Large intestine (tissue), 3 donors: Measurements from ENCODE around the gene DDO. TPM values are rescaled to one million over a fixed set of nuclear protein-coding genes. Genes with fewer than 3 reads are reported as not detected.

ENCODE experiments used
- DNase-seq, 2 donors: peaks; one replicate each; pipeline versions ENCODE4 v3.0.0 to v3.0.0-alpha.2; 2013
- H3K27ac ChIP-seq: one replicate; pipeline ENCODE4 v1.5.1; 2013; ENCODE audit warnings: low read length
- H3K27me3 ChIP-seq: 2 replicates; pipeline ENCODE4 v1.6.1; 2013; ENCODE audit warnings: low read length; ENCODE audit not compliant: control insufficient read depth, insufficient read depth
- H3K36me3 ChIP-seq: 2 replicates; pipeline ENCODE4 v1.6.1; 2013; ENCODE audit warnings: low read length; ENCODE audit not compliant: control insufficient read depth, insufficient read depth
- H3K4me1 ChIP-seq: one replicate; pipeline ENCODE4 v1.6.1; 2013; ENCODE audit warnings: low read length; ENCODE audit not compliant: control insufficient read depth, insufficient read depth
- H3K4me3 ChIP-seq: one replicate; pipeline ENCODE4 v1.5.1; 2013; ENCODE audit warnings: low read length
- H3K9me3 ChIP-seq: one replicate; pipeline ENCODE4 v1.6.1; 2013; ENCODE audit warnings: mild to moderate bottlenecking, low read depth, low read length, moderate library complexity; ENCODE audit not compliant: control insufficient read depth
- WGBS: methylation state at CpG from one replicate; pipeline ENCODE4 v1.1.5; 2013; ENCODE audit warnings: low lambda C conversion rate; ENCODE audit not compliant: insufficient coverage; 5-methylcytosine and 5-hydroxymethylcytosine counted together
- polyA plus RNA-seq: library from polyadenylated mRNA; unstranded; fragments of 120-200 nt; gene quantifications from one replicate; pipeline ENCODE4 v1.2.1, GENCODE V29; 2013

DDO gene
- polyA plus RNA-seq, 1 donor = 5.2 TPM

DNA sequence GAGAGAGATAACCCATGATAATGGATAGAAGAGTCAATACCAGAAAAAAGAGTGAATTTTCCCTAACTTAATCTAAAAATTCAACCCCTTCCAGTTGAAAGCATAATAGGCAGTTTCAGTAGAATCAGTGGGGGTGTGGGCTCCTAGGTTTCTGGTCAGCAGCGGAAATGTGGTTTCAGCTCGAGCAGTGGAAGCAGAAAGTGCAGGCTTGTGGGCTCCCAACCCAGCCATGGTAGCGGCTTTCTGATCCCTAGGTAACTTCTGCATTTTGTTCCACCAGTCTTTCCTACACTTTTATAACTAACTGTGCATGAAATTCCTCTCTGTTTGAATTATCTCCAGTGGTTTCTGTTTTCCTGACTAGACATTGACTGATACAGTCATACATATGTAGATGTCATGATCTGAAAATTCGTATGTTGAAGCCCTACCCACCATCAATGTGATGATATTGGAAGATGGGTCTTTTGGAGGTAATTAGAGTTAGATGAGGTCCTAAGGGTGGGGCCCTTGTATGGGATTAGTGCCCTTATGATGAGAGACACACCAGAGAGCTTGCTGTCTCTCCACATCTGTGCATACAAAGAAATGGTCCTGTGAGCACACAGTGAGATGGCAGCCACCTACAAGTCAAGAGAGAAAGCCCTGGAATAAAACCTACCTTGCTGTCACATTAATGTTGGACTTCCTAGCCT is 6.5 kb upstream of the DDO start:
- H3K4me1 ChIP-seq = peaks cover 36% of the 10 kb centered on the region
- H3K36me3 ChIP-seq = no peaks in the 10 kb centered on the region
- H3K27me3 ChIP-seq = no peaks in the 10 kb centered on the region
- no peak for DNase-seq
- no CpG with 5 or more reads among the region's 4 CpGs for WGBS
- H3K27ac ChIP-seq = no peak overlapping the region
- H3K4me3 ChIP-seq = no peak overlapping the region
- no peaks in the 10 kb centered on the region for H3K9me3 ChIP-seq

DNA sequence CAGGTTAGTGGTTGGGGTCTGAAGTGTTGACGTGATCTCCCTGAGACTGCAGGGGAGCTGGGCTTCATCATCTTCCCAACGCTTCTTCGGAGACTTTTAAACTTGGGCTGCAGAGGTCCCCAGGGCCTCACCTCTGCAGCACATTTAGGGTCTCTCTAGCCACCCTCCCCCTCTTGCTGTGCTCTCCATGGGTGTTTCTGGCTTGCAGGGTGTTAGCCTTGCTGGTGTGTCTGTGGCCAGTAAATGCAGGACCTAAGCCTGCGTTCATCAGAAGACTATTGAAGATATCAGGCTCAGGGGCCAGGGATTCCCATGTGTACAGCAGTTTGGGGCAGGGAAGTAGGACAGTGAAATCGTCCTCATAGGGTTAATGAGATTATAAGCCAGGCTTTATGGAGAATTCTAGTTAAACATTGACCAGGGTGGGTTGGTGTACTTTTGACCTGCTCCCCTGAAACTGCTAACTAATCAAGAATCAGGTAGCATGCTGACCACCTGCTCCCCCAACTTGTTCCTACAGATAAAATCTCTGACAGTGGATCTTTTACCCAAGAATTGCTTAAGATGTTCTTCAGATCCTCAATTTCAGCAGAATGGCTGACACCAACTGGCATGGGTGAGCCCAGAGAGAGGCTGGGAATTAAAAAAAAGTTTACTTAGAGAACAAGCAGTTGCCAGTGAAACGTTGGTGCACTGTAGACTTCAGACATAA is 3.8 kb upstream of the DDO start:
- WGBS = no CpG with 5 or more reads among the region's 6 CpGs
- Histone ChIP-seq H3K27me3 (no peaks in the 10 kb centered on the region), H3K4me3 (no peak overlapping the region), H3K4me1 (peaks cover 48% of the 10 kb centered on the region), H3K27ac (peak overlapping the region; percentile 85), H3K36me3 (no peaks in the 10 kb centered on the region), H3K9me3 (no peaks in the 10 kb centered on the region)
- peak; percentile 73 to 92 for DNase-seq

DNA sequence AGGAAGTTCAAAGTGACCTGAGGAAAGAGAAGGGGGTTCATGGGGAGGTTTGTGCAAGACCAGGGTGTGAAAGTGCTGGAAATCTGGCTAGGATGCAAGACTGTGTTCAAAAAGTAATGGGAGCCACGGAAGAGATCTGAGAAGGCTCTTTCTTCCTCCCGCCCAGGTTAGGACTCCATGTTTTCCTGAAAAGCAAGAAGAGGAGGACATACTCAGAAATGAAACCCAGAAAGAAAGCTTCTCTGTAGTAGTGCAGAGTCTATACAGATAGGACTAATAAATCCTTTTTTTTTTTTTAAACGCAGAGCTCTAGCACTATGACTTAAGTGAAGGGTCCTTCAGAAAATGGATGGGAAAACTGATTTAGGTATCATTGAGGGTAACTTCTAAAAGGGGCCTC is 3.2 kb upstream of the DDO start:
- 17% methylated on average over 1 of the region's 3 CpGs for WGBS
- H3K9me3 ChIP-seq = no peaks in the 10 kb centered on the region
- peaks cover 48% of the 10 kb centered on the region for H3K4me1 ChIP-seq
- peak overlapping the region; percentile 85 for H3K27ac ChIP-seq
- no peak overlapping the region for H3K4me3 ChIP-seq
- no peaks in the 10 kb centered on the region for H3K27me3 ChIP-seq
- no peaks in the 10 kb centered on the region for H3K36me3 ChIP-seq
- peak in 1 of 2 donors; percentile 54 for DNase-seq

DNA sequence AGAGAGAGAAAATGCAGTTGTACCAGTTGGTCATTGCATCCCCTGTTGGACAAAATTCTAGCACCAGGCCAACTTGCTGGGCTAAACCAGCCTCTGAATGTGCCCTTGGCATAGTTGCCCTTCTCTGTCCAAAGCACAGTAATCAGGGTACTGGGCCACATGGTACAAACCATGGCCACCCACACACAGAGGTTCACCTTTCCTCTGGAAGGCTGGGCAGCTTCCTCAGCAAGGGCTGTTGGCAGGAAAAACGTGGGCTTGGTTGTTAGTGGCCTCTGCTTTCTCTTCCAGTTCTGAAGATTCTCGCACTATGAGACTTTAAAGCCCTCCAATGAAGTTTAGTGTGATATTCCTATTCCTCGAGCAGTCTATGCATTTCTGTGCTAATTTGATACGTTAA is 706 bp downstream of the DDO start:
- Histone ChIP-seq H3K27me3 (no peaks in the 10 kb centered on the region), H3K4me3 (no peak overlapping the region), H3K36me3 (no peaks in the 10 kb centered on the region), H3K4me1 (peaks cover 36% of the 10 kb centered on the region), H3K9me3 (no peaks in the 10 kb centered on the region), H3K27ac (peak overlapping the region; percentile 67)
- WGBS = 67% methylated on average over 1 of the region's 4 CpGs
- no peak for DNase-seq

GRCh38 chr6:110412360-110412759 is 3.0 kb downstream of the DDO start:
- H3K36me3 ChIP-seq = no peaks in the 10 kb centered on the region
- WGBS = no CpG with 5 or more reads among the region's 8 CpGs
- no peaks in the 10 kb centered on the region for H3K27me3 ChIP-seq
- no peaks in the 10 kb centered on the region for H3K9me3 ChIP-seq
- DNase-seq = no peak
- no peak overlapping the region for H3K4me3 ChIP-seq
- no peak overlapping the region for H3K27ac ChIP-seq
- H3K4me1 ChIP-seq = peaks cover 16% of the 10 kb centered on the region

DNA sequence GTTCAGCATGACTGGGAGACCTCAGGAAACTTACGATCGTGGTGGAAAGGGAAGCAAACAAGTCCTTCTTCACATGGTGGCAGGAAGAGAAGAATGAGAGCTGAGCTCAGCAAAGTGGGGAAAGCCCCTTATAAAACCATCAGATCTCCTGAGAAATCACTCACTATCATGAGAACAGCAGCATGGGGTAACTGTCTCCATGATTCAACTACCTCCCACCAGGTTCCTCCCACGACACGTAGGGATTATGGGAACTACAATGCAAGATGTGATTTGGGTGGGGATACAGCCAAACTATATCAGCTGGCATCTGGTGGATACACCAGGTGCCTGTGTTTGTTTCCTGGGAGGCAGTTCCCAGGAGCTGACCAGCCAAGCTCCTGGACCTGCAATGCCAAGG is 4.9 kb downstream of the DDO start:
- Histone ChIP-seq H3K4me3 (no peak overlapping the region), H3K9me3 (no peaks in the 10 kb centered on the region), H3K4me1 (peaks cover 9% of the 10 kb centered on the region), H3K36me3 (no peaks in the 10 kb centered on the region), H3K27ac (no peak overlapping the region), H3K27me3 (no peaks in the 10 kb centered on the region)
- WGBS = no CpG with 5 or more reads among the region's 4 CpGs
- DNase-seq = no peak

- H3K27me3 ChIP-seq = no peaks in the 10 kb centered on the region
Observed at GRCh38 chr6:110409794-110410193, 5.6 kb downstream of the DDO start.

DNA sequence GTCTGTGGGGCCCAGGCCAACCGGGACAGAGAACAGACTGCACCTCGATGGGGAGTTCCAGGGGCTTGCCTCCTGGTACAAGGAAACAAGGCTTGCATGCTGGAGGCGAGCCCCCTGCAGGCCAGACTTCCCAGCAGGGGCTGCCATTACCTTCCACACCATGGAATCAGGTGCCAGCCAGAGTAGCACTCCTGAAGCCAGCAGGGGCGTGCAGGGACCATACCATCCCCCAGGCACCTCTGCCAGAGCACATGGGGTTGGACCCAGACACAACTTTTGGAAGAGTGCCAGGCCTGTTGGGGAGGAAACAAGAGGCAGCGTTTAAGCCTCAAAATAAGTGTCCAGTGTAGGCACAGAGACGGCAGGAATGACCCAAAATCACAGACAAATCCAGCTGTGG is 6.5 kb downstream of the DDO start:
- Histone ChIP-seq H3K4me1 (peaks cover 12% of the 10 kb centered on the region), H3K27ac (no peak overlapping the region), H3K27me3 (no peaks in the 10 kb centered on the region), H3K9me3 (no peaks in the 10 kb centered on the region), H3K36me3 (no peaks in the 10 kb centered on the region), H3K4me3 (no peak overlapping the region)
- DNase-seq = no peak
- WGBS = no CpG with 5 or more reads among the region's 6 CpGs

More at GRCh38 chr6:110409794-110410193, 5.6 kb downstream of the DDO start:
- no peak overlapping the region for H3K4me3 ChIP-seq
- peaks cover 8% of the 10 kb centered on the region for H3K4me1 ChIP-seq
- no peaks in the 10 kb centered on the region for H3K9me3 ChIP-seq
- H3K36me3 ChIP-seq = no peaks in the 10 kb centered on the region
- no peak overlapping the region for H3K27ac ChIP-seq
- no peak for DNase-seq

- no peak overlapping the region for H3K4me3 ChIP-seq
- DNase-seq = peak; percentile 79 to 90
- peaks cover 21% of the 10 kb centered on the region for H3K4me1 ChIP-seq
- peaks cover 3% of the 10 kb centered on the region for H3K9me3 ChIP-seq
- WGBS = no CpG with 5 or more reads among the region's 8 CpGs
- peak overlapping the region; percentile 82 for H3K27ac ChIP-seq
- no peaks in the 10 kb centered on the region for H3K36me3 ChIP-seq
- H3K27me3 ChIP-seq = no peaks in the 10 kb centered on the region
Observed at GRCh38 chr6:110404607-110405006, 10.8 kb downstream of the DDO start.

DNA sequence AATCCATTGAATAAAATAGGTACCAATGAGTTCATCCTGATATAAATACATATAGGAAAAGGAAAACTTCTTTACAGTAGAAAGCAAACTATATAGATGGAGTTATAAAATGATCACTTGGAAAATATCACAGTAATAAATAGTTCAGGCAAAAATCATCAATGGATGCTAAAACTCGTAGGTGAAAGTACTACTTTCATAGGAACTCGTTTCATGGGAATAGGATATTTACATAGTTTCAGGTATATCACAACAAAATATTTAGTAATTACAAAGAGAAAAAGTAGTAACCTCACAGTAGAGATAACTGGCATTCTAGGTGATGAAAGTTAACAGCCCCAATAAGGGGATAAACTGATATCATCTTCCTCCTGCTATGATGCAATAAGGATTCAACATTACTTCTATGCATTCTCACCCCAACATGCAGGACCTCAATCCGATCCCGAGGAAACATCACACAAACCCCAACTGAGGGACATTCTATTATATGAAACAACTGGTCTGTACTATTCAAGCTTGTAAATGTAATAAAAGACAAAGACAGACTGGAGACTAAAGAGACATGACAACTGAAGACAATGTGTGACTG is 13.7 kb downstream of the DDO start:
- 100% methylated on average over 1 of the region's 4 CpGs for WGBS
- no peak overlapping the region for H3K4me3 ChIP-seq
- no peaks in the 10 kb centered on the region for H3K27me3 ChIP-seq
- peaks cover 28% of the 10 kb centered on the region for H3K4me1 ChIP-seq
- peaks cover 3% of the 10 kb centered on the region for H3K9me3 ChIP-seq
- no peaks in the 10 kb centered on the region for H3K36me3 ChIP-seq
- no peak for DNase-seq
- H3K27ac ChIP-seq = no peak overlapping the region
